HG03060 (cell line): ENCODE data around the gene CDYL2.

Experiments
- ATAC-seq: cut with Tn5 transposase; IDR thresholded peaks from one replicate; pipeline ENCODE4 v1.9.1; 2021; ENCODE audit warnings: low read depth, moderate number of reproducible peaks; ENCODE audit not compliant: unreplicated experiment

CDYL2 gene

DNA sequence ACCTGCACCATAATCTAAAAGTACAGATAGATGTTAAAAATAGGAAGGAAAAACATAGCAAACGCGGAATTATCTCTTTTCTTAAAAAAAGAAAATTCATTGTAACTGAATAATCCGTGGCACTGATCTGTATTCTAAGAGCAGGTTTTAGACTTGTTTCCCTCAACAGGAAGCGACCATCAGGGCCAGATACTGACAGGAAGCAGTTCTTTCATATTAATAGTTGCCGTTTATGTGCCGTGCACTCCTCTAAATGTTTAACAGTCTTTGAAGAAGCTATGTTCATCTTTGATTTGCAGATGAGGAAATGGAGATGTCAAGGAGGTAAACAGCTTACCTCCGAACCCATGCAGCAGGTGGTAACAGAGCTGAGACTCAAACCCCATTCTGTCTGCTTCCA, 240.0 kb downstream of the CDYL2 start:
- no peak for ATAC-seq

DNA sequence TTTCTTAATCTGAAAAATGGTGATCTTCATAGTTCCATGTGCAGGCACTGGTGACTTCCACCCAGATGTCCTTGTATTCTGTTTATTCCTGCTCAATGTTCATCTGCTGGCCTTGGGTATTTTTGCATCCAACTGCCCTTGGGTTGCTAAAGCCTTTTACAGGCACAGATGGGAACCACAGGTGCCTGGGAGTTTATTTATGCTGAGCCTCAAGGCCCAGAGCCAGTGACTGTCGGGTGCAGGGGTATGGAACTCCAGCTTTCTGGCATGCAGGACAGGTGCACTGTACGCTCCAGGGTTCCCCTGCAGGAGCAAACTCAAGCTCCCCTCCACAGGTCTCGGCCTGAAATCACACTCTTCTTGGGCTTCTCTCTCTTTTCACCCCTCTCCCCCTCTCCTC, 241.3 kb downstream of the CDYL2 start:
- ATAC-seq, result no peak

- no peak for ATAC-seq
Observed at GRCh38 chr16:80559369-80559768, 245.0 kb downstream of the CDYL2 start.

DNA sequence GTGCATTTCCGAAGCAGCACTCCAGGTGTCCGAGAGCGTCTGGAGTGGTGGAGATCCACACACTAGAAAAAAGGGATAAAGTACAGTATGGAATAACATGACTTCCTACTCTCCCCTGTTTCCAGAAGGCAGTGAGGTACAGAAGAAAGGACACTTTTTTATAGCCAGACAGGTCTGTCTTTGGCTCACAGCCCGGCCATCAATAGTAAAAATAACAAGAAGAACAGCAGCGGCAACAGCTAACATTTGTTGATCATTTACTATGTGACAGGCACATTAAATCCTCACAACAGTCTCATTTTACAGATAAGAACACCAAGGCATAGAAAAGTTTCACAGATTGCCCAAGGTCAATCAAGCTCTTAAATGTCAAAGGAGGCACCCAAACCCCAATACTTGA, 247.4 kb downstream of the CDYL2 start:
- ATAC-seq, result no peak

DNA sequence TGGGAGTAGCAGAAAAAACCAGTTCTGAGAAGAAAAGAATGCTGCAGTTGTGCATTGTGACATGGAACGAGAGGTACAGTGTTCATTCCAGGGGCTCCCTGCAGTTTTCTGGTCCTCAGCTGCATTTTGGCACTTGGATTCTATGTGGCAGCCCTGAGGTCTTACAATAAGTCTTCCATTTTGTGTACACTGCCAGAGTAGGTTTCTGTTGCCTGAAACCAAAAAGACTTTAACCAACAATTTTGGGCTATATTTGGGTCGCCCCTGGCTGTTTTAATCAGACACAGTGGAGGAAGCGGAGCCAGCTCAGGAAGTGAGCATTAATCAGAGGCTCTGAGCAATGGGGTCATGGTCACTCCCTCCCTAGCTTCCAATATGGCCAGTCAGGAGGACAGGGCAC, 247.9 kb downstream of the CDYL2 start:
- no peak for ATAC-seq

- ATAC-seq, result no peak
Observed at GRCh38 chr16:80554033-80554432, 250.4 kb downstream of the CDYL2 start.

- ATAC-seq, result no peak
Observed at GRCh38 chr16:80552277-80552676, 252.1 kb downstream of the CDYL2 start.
